COLO668 (cell line): Measurements from ENCODE around the gene PRTN3.
"Not testable (repeated sequence)": the region's sequence is repeated elsewhere in the genome, so short reads cannot be mapped to it uniquely, and the experiment has no call there.

ENCODE experiments used
- DNase-seq: peaks from one replicate; lab custom pipeline; 2025; ENCODE audit not compliant: unreplicated experiment; lab: John Stamatoyannopoulos, UW

The PRTN3 gene

DNA sequence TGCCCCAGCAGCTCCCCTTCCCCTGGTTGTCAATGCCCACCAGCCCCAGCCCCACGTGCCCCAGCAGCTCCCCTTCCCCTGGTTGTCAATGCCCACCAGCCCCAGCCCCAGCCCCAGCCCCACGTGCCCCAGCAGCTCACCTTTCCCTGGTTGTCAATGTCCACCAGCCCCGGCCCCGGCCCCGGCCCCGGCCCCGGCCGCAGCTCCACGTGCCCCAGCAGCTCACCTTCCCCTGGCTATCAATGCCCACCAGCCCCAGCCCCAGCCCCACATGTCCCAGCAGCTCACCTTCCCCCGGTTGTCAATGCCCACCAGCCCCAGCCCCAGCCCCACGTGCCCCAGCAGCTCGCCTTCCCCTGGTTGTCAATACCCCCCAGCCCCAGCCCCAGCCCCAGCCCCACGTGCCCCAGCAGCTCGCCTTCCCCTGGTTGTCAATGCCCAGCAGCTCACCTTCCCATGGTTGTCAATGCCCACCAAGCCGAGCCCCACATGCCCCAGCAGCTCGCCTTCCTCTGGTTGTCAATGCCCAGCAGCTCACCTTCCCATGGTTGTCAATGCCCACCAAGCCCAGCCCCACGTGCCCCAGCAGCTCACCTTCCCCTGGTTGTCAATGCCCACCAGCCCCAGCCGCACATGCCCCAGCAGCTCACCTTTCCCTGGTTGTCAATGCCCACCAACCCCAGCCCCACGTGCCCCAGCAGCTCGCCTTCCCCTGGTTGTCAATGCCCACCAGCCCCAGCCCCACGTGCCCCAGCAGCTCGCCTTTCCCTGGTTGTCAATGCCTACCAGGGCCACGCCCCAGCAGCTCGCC lies 38.2 kb downstream of the PRTN3 start:
- not testable (repeated sequence) for DNase-seq

DNA sequence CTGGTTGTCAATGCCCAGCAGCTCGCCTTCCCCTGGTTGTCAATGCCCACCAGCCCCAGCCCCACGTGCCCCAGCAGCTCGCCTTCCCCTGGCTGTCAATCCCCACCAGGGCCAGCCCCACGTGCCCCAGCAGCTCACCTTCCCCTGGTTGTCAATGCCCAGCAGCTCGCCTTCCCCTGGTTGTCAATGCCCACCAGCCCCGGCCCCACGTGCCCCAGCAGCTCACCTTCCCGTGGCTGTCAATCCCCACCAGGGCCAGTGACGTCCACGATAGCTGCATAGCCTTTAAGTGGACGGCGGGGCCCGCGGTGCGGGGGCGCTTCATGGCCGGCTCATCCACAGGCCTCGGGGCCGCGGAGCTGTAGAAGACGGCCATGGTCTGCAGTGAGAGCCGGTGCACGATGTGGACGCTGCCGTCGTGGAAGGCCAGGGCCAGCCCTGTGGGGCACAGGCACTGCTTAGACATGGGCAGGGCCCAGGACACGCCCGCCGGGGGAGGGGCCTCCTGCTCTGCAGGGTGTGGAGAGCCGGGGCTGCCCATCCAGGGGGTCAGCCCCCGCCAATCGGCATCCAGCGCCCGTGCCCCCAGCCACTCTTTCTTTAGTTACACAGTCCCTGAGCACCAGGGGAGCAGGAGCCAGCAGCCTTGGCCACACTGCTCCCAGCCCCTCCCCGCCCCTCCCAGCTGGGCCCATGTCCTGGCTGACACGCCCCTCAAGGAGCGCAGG lies 39.1 kb downstream of the PRTN3 start:
- no peak for DNase-seq

DNA sequence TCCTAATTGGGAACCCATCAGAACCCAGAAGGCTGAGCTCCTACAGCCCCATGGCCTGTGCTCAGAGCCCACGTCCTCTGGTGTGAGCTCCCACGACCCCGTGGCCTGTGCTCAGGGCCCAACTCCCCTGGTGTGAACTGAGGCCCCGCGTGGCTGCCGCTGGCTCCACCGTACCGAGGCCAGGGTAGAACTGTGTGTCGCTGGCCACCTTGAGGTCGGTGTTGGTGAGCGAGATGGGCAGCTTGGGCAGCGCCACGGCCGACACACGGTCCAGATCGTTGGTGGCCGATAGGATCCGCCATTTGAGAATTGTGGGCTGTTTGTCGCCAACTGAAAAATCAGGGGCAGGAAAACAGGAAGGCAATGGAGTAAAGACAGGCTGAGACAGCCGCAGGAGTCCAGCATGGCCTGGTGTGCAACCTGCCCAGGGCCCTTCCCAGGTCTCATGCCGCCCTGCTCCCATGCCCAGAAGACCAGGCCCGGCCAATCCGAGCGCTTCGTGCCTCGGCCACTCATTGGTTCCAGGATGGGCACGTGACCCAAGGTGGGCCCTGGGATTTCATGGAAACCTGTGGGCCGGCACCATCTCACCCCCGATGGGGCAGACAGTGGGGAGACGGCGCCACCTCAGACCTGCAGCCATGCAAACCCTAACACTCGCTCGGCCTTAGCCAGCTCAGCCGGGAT lies 40.7 kb downstream of the PRTN3 start:
- no peak for DNase-seq

DNA sequence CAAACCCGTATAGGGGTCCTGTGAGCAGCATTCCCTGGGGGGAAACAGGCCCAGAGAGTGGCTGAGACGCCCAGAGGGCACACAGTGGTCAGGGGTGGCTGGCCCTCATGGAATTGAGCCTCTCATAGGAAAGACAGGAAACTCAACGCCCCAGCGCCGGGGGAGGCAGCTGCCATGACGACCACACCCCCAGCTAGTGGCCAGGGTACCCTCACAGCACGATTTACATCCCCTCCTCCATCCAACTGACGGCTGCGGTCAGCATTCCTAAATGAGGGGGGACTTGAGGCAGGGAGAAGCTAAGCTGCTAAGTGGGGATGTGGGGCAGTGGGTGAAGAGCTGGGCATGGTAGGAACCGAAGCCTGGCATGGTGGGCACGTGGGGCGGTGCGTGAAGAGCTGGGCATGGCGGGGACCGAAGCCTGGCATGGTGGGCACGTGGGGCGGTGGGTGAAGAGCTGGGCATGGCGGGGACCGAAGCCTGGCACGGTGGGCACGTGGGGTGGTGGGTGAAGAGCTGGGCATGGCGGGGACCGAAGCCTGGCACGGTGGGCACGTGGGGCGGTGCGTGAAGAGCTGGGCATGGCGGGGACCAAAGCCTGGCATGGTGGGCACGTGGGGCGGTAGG lies 42.2 kb downstream of the PRTN3 start:
- no peak for DNase-seq

DNA sequence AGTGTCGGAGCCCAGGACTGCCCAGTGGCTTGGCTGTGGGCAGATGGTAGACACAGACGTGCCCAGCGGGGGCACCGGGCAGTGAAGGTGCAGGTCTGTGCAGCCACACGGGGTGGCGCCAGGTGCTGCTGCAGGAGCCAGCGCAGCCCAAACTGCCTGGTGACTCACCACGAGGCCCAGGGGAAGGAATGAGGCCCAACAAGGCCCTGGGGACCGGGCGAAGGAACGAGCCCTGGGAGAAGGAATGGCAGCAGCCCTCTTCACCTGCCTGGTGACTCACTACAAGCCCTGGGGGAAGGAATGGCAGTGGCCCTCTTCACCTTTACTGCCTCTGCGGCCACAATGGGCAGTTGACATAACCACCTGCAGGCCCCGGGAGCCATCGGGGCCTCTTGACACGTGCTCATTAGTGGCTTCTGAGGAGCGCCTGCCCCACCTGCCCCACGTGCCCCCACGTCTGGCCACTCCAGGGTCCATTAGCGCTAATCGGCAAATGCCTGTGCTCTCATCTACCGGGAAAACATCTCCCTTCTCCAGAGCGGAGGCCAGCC lies 42.9 kb downstream of the PRTN3 start:
- peak; percentile 92 for DNase-seq

DNA sequence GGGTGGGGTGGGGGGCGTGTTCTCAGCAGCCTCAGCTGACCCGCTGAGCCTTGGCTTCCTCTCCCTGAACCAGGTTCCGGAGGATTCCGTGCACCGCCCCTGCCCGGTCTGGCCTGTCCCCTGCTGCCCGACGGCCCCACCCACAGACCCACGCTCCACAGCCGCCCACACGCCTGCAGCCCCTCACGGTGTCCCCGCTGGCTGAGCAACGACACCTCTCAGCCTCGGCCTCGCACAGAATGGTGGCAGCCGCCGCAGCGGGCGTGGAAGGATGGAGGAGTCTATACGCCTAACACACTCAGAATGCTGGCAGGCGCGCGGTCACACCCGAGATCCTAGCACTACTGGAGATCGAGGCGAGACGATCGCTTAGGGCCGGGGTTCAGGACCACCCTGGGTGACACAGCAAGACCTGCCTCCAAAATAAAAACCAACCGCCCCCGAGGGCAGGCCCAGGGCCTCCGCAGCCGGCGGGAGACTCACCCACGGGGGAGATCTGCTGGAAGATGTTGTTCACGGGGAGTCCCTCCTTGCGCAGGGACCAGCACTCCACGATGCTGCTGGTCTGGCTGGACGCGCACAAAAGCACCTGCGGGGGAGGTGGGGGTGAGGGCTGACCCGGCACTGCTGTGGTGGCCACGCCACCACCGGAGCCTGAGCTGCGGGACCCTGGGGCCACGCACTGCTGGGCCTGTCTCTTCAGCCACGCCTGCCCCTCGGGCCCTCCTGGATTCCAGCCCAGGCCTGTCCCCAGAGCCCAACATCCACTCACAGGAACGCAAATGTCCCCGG lies 43.8 kb downstream of the PRTN3 start:
- DNase-seq = no peak

DNA sequence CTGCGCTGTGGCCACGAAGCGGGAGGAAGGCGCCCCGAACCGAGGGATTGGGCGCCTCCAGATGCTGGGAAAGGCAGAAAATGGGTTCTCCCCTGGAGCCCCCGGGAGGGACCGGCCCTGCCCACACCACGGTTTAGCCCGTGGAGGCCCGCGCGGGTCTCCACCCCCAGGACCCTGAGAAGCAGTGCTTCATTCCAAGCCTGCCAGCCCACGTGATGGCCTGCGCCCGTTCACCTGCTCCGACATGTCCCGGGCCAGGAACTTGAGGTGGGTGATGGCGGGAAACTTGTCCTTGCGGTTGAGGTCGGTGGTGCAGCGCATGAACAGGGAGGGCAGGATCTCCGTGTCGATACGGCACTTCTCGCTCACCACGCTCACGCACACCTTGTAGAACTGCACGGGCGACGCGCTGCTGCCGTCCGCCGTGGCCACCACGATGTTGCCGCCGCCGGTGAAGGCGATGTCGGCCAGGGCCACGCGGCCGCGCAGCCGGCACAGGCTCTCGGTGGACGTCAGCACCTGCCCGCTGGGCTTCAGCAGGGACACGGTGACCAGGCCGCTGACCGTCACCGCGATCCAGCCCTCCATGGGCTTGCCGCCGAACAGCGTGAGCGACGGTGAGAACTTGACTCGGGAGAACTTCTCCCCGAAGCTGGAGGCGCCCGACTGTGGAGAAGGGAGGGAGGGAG lies 44.9 kb downstream of the PRTN3 start:
- no peak for DNase-seq

DNA sequence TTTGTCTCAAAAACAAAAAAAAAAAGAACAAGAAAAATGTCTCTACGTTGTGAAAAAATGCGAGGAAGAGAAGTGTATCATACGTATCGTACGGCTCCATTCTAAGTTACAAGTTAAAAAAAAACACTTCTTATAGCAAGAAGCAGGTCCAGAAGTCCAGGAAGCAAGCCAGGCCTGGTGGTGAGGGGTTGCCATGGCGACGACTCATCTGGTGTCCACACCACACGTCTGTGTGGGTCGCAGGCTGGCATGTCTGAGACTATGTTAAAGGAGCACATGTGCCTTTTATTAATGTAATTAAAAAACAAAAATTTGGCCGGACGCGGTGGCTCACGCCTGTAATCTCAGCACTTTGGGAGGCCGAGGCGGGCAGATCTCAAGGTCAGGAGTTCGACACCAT lies 46.3 kb downstream of the PRTN3 start:
- peak; percentile 19 for DNase-seq

DNA sequence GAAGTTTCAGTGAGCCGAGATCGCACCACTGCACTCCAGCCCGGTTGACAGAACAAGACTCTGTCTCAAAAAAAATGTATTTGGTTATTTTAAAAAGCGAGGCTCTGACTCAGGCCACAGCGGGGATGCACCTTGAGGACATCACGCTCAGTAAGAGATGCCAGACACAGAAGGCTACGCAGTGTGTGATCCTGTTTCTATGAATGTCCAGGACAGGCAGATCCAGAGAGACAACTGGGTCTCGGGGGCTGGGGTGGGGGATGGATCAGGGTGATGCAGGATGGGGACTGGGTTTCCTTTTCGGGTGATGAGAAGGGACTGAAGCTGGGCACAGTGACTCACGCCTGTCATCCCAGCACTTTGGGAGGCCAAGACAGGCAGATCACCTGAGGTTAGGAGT lies 46.8 kb downstream of the PRTN3 start:
- no peak for DNase-seq

DNA sequence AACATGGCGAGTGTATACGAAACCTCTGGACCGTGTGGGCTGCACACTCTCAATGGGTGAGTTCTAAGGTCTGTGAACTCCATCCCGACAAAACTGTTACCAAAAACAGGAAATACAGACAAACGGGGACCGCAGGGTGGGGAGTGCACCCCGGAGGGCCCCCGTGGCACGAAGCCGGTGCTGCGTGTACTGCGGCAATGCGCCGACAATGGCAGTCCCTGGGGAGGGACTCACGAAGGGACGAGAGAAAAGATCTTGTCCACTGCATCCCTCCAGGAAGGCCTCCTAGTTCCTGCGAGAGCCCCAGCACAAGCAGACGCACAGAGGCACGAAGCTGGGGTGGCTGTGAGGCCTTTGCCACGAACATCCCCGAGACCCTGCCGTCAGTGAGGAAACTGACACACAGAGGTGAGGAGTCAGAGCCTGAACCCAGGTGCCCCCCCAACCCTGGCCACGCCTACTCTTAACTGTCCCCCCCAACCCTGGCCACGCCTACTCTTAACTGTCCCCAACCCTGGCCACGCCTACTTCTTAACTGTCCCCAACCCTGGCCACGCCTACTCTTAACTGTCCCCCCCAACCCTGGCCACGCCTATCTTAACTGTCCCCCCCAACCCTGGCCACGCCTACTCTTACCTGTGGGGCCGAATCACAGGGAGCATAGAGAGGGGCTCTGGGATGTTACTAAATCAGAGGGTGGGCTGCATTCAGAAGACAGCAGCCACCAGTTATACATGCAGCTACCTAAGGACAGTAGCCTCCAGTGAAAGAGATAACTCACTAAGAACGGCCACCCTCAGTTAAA lies 48.0 kb downstream of the PRTN3 start:
- DNase-seq = no peak

DNA sequence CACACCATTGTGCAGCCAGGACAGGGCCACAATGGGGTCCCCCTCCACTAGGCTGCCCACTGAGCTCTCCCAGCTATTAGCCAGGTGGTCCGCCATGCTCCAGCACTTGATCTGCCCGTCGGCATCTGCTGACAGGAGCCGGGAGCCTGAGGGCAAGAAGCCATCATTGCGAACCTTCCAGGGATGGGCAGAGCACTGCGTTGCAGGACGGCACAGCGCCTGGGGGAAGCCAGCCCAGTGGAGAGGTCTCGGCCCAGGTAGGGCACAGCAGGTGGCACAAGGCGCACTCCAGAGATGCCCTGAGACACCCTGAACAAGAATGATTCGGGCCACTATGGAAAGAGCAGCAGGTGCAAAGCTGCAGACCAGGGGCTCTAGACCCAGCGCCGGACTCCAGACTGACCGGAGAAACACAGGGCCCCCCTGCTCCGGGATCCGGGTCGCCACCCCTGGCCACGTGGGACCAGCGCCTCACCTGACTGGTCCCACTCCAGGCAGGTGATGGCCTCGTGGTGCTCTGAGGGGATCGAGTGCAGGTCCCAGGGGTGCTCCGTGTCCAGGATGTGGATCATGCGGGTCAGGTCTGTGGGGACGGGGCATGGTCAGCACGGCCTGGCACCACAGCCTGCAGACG lies 49.0 kb downstream of the PRTN3 start:
- no peak for DNase-seq

DNA sequence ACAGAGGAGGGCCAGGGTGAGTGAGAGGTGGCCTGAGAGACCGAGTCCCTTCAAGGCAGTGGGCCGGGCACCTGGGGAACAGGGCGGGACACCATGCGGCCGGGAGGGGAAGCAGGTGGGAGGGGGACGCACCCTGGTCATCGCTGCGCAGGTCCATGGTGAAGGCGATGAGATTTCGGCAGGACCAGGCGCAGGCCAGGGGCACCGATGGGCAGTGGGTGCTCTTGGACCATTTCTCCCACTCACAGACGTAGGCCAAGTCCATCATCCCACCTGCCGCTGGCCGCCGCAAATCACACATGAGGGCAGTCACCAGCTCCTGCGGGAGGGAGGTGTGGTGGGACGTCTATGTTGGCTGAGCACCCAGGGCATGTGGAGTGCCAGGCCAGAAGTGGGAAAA lies 50.0 kb downstream of the PRTN3 start:
- DNase-seq = no peak

DNA sequence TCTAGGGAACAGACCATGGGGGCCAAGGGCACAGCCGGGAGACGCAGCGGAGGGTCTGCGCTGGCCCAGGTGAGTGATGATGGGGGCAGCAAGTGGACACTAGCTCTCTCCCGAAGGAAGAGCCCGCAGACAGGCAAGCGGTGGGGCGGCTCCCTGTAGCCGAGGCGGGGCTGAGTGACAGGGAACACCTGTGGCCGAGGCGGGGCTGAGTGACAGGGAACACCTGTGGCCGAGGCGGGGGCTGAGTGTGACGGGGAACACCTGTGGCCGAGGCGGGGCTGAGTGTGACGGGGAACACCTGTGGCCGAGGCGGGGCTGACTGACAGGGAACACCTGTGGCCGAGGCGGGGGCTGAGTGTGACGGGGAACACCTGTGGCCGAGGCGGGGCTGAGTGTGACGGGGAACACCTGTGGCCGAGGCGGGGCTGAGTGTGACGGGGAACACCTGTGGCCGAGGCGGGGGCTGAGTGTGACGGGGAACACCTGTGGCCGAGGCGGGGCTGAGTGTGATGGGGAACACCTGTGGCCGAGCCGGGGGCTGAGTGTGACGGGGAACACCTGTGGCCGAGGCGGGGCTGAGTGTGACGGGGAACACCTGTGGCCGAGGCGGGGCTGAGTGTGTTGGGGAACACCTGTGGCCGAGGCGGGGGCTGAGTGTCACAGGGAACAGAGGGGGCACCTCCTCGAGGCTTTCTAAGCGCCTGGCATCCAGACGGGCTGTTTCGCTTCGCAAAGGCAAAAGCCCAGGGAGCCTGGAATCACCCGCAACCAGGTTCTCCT lies 50.8 kb downstream of the PRTN3 start:
- DNase-seq = peak; percentile 86

DNA sequence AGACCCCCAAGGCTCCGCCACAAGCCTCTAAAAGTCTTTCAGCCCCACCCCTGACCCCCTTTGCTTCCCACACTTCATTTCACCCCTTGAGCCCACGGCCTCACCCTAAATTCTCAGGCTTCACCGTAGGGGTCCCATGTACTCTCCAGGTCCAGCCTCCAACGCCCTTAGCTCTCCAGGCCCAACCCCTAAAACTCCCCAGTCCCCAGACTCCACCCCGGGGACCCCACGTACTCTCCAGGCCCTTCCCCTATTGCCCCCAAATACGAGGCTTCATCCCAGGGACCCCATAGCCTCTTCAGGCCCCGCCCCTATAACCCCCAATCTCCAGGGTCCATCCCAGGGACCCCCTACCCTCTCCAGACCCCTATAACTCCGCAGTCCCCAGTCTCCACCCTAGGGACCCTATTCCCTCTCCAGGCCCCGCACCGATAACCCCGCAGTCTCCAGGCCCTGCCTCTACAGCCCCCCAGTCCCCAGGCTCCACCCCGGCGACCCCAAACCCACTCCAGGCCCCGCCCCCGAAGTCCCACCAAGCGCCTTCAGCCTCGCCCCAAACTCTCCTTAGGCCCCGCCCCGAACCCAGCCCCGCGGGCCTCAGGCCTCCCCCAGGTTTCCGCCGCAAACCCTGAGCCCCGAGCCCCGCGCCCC lies 51.6 kb downstream of the PRTN3 start:
- DNase-seq = peak; percentile 50

DNA sequence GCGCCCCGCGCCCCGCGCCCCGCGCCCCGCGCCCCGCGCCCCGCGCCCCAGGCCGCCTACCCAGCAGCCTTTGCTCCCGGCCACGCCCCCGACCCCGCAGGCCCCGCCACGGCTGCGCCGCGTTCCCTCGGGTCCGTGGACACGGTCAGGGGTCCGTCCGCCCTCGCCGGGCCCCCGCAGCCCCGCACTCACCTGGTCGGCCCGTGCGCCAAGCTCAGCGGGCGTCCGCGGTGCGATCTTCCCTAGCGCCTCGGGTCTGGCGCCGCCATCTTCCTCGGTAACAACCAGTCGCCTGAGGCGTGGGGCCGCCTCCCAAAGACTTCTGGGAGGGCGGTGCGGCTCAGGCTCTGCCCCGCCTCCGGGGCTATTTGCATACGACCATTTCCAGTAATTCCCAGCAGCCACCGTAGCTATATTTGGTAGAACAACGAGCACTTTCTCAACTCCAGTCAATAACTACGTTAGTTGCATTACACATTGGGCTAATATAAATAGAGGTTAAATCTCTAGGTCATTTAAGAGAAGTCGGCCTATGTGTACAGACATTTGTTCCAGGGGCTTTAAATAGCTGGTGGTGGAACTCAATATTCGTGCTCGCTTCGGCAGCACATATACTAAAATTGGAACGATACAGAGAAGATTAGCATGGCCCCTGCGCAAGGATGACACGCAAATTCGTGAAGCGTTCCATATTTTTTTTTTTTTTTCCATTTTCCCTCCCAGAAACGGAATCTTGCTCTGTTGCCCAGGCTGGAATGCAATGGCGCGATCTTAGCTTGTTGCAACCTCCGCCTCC lies 52.3 kb downstream of the PRTN3 start, which contains the start of the genes MED16 and RNU6-9:
MED16 (minus strand) TSS at position 294 of the 796 bp plus-strand sequence. CDS start 2,056 bp downstream, outside the sequence.
RNU6-9 (plus strand) TSS at position 591 of the 796 bp plus-strand sequence.
- peak; percentile 95 for DNase-seq

DNA sequence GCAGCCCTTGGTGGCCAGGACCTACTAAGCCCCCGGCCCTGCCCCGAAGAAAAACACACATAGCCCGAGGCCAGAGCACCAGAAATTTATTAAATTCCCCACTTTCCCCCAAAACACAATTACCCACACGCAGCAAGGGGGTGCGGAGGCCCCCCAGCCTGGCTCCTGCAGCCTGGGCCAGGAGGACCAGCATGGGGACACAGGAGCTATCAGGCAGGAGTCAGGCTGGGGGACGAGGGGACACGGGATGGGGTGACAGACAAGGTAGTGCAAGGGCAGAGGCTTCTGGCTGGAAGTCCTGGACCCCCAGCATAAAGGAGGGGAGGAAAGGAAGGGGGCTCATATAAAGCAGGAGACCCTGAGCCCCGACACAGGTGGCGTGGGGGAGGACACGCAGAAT lies 55.6 kb downstream of the PRTN3 start:
- no peak for DNase-seq
